HFFc6 (cell line): ENCODE measurements around the gene BPI. TPM values are rescaled to one million over a fixed set of nuclear protein-coding genes. Genes with fewer than 3 reads are reported as not detected.

Experiments used
- DNase-seq: peaks from one replicate; pipeline ENCODE4 v3.0.0-alpha.2; 2018
- H3K27ac Mint-ChIP-seq: 2 replicates; pipeline ENCODE4 v1.8.0; 2020; ENCODE audit warnings: mild to moderate bottlenecking, mixed read lengths
- H3K27me3 Mint-ChIP-seq: 2 replicates; pipeline ENCODE4 v1.8.0; 2021; ENCODE audit warnings: mild to moderate bottlenecking, moderate library complexity, mixed read lengths; ENCODE audit not compliant: insufficient read depth
- H3K36me3 Mint-ChIP-seq: 2 replicates; pipeline ENCODE4 v1.8.0; 2021; ENCODE audit warnings: low read depth, mixed read lengths
- H3K4me1 Mint-ChIP-seq: 2 replicates; pipeline ENCODE4 v1.8.0; 2020; ENCODE audit warnings: low read depth, mixed read lengths
- H3K4me3 Mint-ChIP-seq: 2 replicates; pipeline ENCODE4 v1.8.0; 2020; ENCODE audit warnings: mild to moderate bottlenecking, moderate library complexity, mixed read lengths
- H3K9me3 Mint-ChIP-seq: 2 replicates; pipeline ENCODE4 v1.8.0; 2020; ENCODE audit warnings: mild to moderate bottlenecking, mixed read lengths
- total RNA-seq, 6 experiments: library from RNA; stranded (reverse); fragmentation: NEBNext Ultra II Directional; extraction: Animal tissue kit (Norgen Biotek cat#: 25700); gene quantifications; 2 replicates in 1 of 6; 3 replicates in 5 of 6; pipeline ENCODE4 v1.2.3, GENCODE V29; 2021
- TF ChIP-seq, protein P1 (sequence below): fragments of 200-600 bp; sonication (generic); IDR thresholded peaks from 2 replicates; pipeline ENCODE4 v1.5.0; 2021; ENCODE audit warnings: antibody characterized with exemption, mild to moderate bottlenecking

BPI gene
- total RNA-seq, 6 experiments from 2014 or later: not detected

DNA sequence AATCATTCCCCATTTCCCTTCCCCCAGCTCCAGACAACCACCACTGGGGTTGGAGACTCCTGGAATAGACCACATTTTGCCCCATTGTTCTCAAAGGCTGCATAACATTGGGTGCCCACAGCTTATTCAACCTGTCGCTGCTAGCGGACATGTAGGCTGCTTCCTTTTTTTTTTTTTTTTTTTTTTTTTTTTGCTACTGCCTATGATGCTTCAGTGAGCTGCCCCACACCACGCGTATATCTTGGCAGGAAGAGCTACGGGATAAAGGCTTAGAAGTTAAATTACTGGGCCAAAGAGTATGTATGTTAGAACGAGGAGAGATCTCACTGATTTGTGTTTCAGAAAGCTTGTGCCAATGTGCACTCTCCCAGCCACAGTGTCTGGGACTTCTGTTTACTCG, 49.4 kb downstream of the BPI start:
- Mint-ChIP-seq H3K4me1 (peaks cover 9% of the 10 kb centered on the region), H3K27me3 (peaks cover 12% of the 10 kb centered on the region), H3K4me3 (no peak overlapping the region), H3K9me3 (no peaks in the 10 kb centered on the region), H3K27ac (no peak overlapping the region), H3K36me3 (no peaks in the 10 kb centered on the region)
- TF ChIP-seq, protein P1, sequence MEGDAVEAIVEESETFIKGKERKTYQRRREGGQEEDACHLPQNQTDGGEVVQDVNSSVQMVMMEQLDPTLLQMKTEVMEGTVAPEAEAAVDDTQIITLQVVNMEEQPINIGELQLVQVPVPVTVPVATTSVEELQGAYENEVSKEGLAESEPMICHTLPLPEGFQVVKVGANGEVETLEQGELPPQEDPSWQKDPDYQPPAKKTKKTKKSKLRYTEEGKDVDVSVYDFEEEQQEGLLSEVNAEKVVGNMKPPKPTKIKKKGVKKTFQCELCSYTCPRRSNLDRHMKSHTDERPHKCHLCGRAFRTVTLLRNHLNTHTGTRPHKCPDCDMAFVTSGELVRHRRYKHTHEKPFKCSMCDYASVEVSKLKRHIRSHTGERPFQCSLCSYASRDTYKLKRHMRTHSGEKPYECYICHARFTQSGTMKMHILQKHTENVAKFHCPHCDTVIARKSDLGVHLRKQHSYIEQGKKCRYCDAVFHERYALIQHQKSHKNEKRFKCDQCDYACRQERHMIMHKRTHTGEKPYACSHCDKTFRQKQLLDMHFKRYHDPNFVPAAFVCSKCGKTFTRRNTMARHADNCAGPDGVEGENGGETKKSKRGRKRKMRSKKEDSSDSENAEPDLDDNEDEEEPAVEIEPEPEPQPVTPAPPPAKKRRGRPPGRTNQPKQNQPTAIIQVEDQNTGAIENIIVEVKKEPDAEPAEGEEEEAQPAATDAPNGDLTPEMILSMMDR: no peak
- DNase-seq: no peak

DNA sequence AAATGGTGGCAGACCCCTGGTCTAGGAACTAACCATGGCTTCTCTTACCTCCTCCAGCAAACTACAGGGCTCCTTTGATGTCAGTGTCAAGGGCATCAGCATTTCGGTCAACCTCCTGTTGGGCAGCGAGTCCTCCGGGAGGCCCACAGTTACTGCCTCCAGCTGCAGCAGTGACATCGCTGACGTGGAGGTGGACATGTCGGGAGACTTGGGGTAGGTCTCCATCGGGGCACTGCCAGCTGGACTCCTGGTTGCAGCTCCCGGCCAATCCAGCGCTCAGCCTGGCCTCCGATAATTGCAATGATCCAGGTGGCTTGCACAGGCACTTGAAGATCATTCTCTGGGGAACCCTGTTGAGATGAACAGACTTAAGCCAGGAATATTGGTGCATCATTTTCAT, 50.3 kb downstream of the BPI start:
- peaks cover 9% of the 10 kb centered on the region for H3K4me1 Mint-ChIP-seq
- no peaks in the 10 kb centered on the region for H3K9me3 Mint-ChIP-seq
- H3K27me3 Mint-ChIP-seq: peaks cover 7% of the 10 kb centered on the region
- H3K27ac Mint-ChIP-seq: no peak overlapping the region
- no peak for DNase-seq
- TF ChIP-seq, protein P1: no peak
- H3K36me3 Mint-ChIP-seq: no peaks in the 10 kb centered on the region
- H3K4me3 Mint-ChIP-seq: no peak overlapping the region

DNA sequence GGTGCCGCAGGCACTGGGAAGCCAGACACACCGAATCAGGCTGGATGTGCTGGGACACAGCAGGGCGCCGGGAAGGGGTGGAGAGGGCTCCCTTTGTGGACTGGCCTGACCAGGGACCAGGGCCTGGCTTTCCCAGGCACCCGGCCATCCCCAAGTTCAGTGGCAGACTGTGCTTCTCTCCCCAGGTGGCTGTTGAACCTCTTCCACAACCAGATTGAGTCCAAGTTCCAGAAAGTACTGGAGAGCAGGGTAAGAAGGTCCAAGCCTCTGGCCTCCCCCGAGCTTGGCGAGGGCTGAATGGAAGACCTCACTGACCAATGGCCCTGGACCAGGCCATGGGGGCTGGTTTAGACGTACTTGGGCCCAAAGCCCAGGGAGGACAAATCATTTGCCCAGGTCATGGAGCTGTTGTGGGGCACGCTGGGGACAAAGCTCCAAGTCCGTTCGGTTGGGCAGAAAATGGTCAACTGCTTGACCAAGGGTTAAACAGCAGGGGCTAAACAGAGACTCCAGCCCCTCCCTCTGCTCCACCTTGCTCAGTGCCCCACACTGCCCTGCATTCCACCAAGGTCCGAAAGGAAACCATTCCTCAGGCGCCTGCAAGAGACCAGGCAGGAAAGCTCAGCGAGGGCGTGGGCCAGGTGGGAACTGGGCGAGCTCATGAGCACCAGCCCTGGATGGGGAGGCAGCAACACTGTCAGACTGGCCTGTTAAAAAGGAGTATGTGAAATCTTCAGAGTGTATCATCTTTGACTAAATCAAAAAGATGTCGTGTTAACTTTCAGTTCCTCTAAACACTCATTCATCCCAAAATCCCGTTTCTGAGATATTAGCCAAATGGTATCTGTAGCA, 51.4 kb downstream of the BPI start:
- no peak for DNase-seq
- Mint-ChIP-seq H3K36me3 (no peaks in the 10 kb centered on the region), H3K9me3 (no peaks in the 10 kb centered on the region), H3K4me3 (no peak overlapping the region), H3K27ac (no peak overlapping the region), H3K4me1 (peaks cover 9% of the 10 kb centered on the region), H3K27me3 (peaks cover 3% of the 10 kb centered on the region)
- TF ChIP-seq, protein P1: no peak

DNA sequence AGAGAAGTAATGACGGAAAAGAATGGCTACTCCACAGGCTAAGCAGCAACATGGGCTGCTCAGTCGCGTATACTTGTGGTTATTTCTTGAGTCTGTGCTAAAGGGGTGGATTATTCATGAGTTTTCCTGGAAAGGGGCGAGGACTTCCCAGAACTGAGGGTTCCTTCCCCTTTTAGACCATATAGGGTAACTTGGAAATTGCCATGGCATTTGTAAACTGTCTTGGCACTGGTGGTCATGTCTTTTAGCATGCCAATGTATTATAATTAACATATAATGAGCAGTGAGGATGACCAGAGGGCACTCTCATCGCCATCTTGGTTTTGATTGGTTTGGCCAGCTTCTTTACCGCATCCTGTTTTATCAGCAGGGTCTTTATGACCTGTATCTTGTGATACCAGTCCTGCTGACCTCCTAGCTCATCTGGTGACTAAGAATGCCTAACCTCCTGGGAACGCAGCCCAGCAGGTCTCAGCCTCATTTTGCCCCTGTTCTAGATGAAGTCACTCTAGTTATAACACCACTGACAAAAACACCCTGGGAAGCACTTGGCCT, 53.8 kb downstream of the BPI start:
- DNase-seq: peak; percentile 5
- Mint-ChIP-seq H3K27ac (no peak overlapping the region), H3K4me1 (peaks cover 9% of the 10 kb centered on the region), H3K27me3 (peaks cover 4% of the 10 kb centered on the region), H3K9me3 (no peaks in the 10 kb centered on the region), H3K4me3 (no peak overlapping the region), H3K36me3 (no peaks in the 10 kb centered on the region)
- TF ChIP-seq, protein P1: no peak

DNA sequence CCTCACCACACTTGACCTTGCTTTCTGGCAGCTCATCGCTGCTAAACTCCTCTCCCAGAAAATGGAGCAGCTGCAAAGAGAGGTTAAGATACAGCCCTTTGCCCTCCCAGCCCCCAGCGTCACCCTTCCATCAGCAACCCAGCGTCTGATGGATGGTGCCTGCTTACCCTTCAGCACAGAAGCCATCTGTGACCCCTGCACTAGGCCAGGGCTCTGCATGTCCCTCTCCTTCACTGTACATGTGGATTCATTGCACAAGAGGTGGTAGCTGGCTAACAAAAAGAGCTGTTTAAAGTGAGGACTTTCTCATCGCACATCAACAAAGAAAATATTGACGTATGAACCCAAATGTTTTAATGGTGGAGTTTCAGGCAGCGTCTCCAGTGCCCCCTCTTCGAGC, 54.6 kb downstream of the BPI start:
- no peak overlapping the region for H3K4me3 Mint-ChIP-seq
- TF ChIP-seq, protein P1: no peak
- H3K36me3 Mint-ChIP-seq: no peaks in the 10 kb centered on the region
- H3K4me1 Mint-ChIP-seq: peaks cover 9% of the 10 kb centered on the region
- DNase-seq: no peak
- H3K9me3 Mint-ChIP-seq: no peaks in the 10 kb centered on the region
- H3K27me3 Mint-ChIP-seq: peaks cover 4% of the 10 kb centered on the region
- no peak overlapping the region for H3K27ac Mint-ChIP-seq
